A549 (cell line): ENCODE results near the gene FAM72C. TPM values are rescaled to one million over a fixed set of nuclear protein-coding genes. Genes with fewer than 3 reads are reported as not detected.
"Not testable (repeated sequence)": the region's sequence is repeated elsewhere in the genome, so short reads cannot be mapped to it uniquely, and the experiment has no call there.

Experiments
- ATAC-seq, 2 experiments: fragments of 200-7000 bp in 1 of 2; fragments of >200 bp in 1 of 2; cut with Nextera tagmentation in 1 of 2; cut with Tn5 transposase in 1 of 2; 3 replicates each; pipeline versions ENCODE4 v1.8.0 to v1.9.1; 2018 to 2020; ENCODE audit warnings: mild to moderate bottlenecking in 1 of 2, moderate library complexity in 1 of 2
- CTCF ChIA-PET: fragments of 300-600 bp; sonication (Branson Sonifier 250); formaldehyde crosslinking; extraction: SDS; loops from one replicate; lab custom pipeline; 2021; ENCODE audit warnings: antibody characterized with exemption, inconsistent platforms; lab: Yijun Ruan, JAX
- POLR2A ChIA-PET: fragments of 350-600 bp; formaldehyde crosslinking; extraction: SDS; loops from one replicate; lab custom pipeline; 2021; ENCODE audit warnings: antibody characterized with exemption, inconsistent platforms; lab: Yijun Ruan, JAX
- DNase-seq, 2 experiments: peaks; one replicate each; pipeline versions ENCODE4 v3.0.0 to v3.0.0-alpha.2; 2011 to 2016; ENCODE audit warnings: low read depth in 1 of 2, low spot score in 1 of 2
- FAIRE-seq: peaks from 2 replicates; lab custom pipeline; 2011; peaks lifted over from hg19 to GRCh38; lab: Jason Lieb, UNC
- H3K27ac ChIP-seq, 2 experiments: fragments of >200 bp; sonication (Bioruptor Twin); formaldehyde crosslinking; 3 replicates each; pipeline ENCODE4 v1.5.1; 2016 to 2017
- H3K4me1 ChIP-seq: fragments of >200 bp; sonication (Bioruptor Twin); formaldehyde crosslinking; 3 replicates; pipeline ENCODE4 v1.6.1; 2016
- H3K4me2 ChIP-seq: fragments of >200 bp; sonication (Bioruptor Twin); formaldehyde crosslinking; 3 replicates; pipeline ENCODE4 v1.6.1; 2016
- H3K4me3 ChIP-seq: fragments of >200 bp; sonication (Bioruptor Twin); formaldehyde crosslinking; 3 replicates; pipeline ENCODE4 v1.5.1; 2016
- H3K9me3 ChIP-seq: fragments of >200 bp; sonication (Bioruptor Twin); formaldehyde crosslinking; 3 replicates; pipeline ENCODE4 v1.6.1; 2016
- CTCF ChIP-seq: fragments of >200 bp; sonication (Bioruptor Twin); formaldehyde crosslinking; IDR thresholded peaks from 3 replicates; pipeline ENCODE4 v1.5.1; 2016
- RAD21 ChIP-seq, 2 experiments: fragments of >200 bp in 1 of 2; sonication (Bioruptor Twin) in 1 of 2; formaldehyde crosslinking in 1 of 2; IDR thresholded peaks in 1 of 2; conservative IDR thresholded peaks in 1 of 2; 2 replicates in 1 of 2; 3 replicates in 1 of 2; pipeline ENCODE4 v1.6.1; 2012 to 2018; ENCODE audit warnings: inconsistent platforms in 1 of 2
- WGBS: methylation state at CpG from one replicate; pipeline ENCODE4 v1.1.6; 2017; ENCODE audit errors: missing lambda C conversion rate; 5-methylcytosine and 5-hydroxymethylcytosine counted together
- polyA plus RNA-seq, 4 experiments: library from polyadenylated mRNA; depleted of rRNA in 3 of 4; stranded (reverse); fragments of >200 nt; fragmentation: RNase III in 1 of 4; extraction: RNeasy Plus Mini Kit Qiagen cat#74134 plus additional on column Dnase treatment in 1 of 4; gene quantifications; 2 replicates in 3 of 4; 3 replicates in 1 of 4; pipeline ENCODE4 v1.2.3, GENCODE V29; 2011 to 2017

FAM72C gene
- polyA plus RNA-seq, 2 of the 4 experiments (the other 2 are of a cell fraction), result 10.9 to 15.3 TPM

- H3K4me3 ChIP-seq, H3K27ac ChIP-seq, H3K4me1 ChIP-seq, DNase-seq, H3K4me2 ChIP-seq, H3K9me3 ChIP-seq, FAIRE-seq, POLR2A ChIA-PET, CTCF ChIA-PET: not testable (repeated sequence)
- WGBS, result no CpG with 5 or more reads among the region's 3 CpGs
- ATAC-seq, result peak; percentile 88 to 91
Observed at GRCh38 chr1:143945253-143945652, 26.5 kb downstream of the FAM72C start.

GRCh38 chr1:143944576-143945240 is 27.1 kb downstream of the FAM72C start:
- CTCF ChIA-PET, H3K9me3 ChIP-seq, H3K4me3 ChIP-seq, H3K4me1 ChIP-seq, FAIRE-seq, POLR2A ChIA-PET, H3K4me2 ChIP-seq, DNase-seq, H3K27ac ChIP-seq: not testable (repeated sequence)
- peak; percentile 60 to 76; a peak in 5 of 6 replicates for ATAC-seq
- no CpG with 5 or more reads among the region's 5 CpGs for WGBS

GRCh38 chr1:143943319-143943978 is 28.3 kb downstream of the FAM72C start:
- FAIRE-seq, H3K4me2 ChIP-seq, H3K9me3 ChIP-seq, CTCF ChIA-PET, H3K27ac ChIP-seq, H3K4me3 ChIP-seq, POLR2A ChIA-PET, DNase-seq, H3K4me1 ChIP-seq: not testable (repeated sequence)
- ATAC-seq, result peak; percentile 75 to 87; a peak in 5 of 6 replicates
- no CpG with 5 or more reads among the region's 7 CpGs for WGBS

GRCh38 chr1:143942238-143942860 is 29.4 kb downstream of the FAM72C start:
- H3K4me1 ChIP-seq, H3K9me3 ChIP-seq, H3K27ac ChIP-seq, ATAC-seq, POLR2A ChIA-PET, CTCF ChIA-PET, H3K4me2 ChIP-seq, FAIRE-seq, H3K4me3 ChIP-seq, DNase-seq: not testable (repeated sequence)
- WGBS, result no CpG with 5 or more reads among the region's 1 CpG

GRCh38 chr1:143939666-143940065 is 32.1 kb downstream of the FAM72C start:
- POLR2A ChIA-PET, ATAC-seq, CTCF ChIA-PET, DNase-seq, H3K4me2 ChIP-seq, H3K4me3 ChIP-seq, H3K27ac ChIP-seq, H3K4me1 ChIP-seq, FAIRE-seq, H3K9me3 ChIP-seq: not testable (repeated sequence)
- no CpG with 5 or more reads among the region's 2 CpGs for WGBS

- CTCF ChIA-PET, FAIRE-seq, POLR2A ChIA-PET, H3K4me2 ChIP-seq, ATAC-seq, DNase-seq, H3K4me3 ChIP-seq, H3K9me3 ChIP-seq, H3K27ac ChIP-seq, H3K4me1 ChIP-seq: not testable (repeated sequence)
- WGBS, result no CpG with 5 or more reads among the region's 2 CpGs
Observed at GRCh38 chr1:143938922-143939321, 32.9 kb downstream of the FAM72C start.

GRCh38 chr1:143936457-143937115 is 35.2 kb downstream of the FAM72C start:
- 0% methylated on average over 2 of the region's 8 CpGs for WGBS

GRCh38 chr1:143919127-143919526 is 52.7 kb downstream of the FAM72C start:
- DNase-seq, H3K4me2 ChIP-seq, CTCF ChIA-PET, H3K9me3 ChIP-seq, FAIRE-seq, POLR2A ChIA-PET, H3K27ac ChIP-seq, H3K4me1 ChIP-seq, H3K4me3 ChIP-seq: not testable (repeated sequence)
- WGBS, result no CpG with 5 or more reads among the region's 2 CpGs
- 0 out of 6 replicates have a peak, but pooled peaks of 1 of the 2 experiments have one; percentile 37 for ATAC-seq

More at GRCh38 chr1:143936457-143937115, 35.2 kb downstream of the FAM72C start:
- CTCF ChIA-PET, H3K27ac ChIP-seq, FAIRE-seq, H3K4me1 ChIP-seq, H3K4me2 ChIP-seq, H3K4me3 ChIP-seq, POLR2A ChIA-PET, H3K9me3 ChIP-seq: not testable (repeated sequence)
- ATAC-seq, result peak; percentile 85 to 87
- peak in 1 of 2 experiments; percentile 27 for DNase-seq
- TF ChIP-seq CTCF, result peak; percentile 32
- peak; percentile 18 to 35; a peak in 2 of 5 replicates for TF ChIP-seq RAD21 (conservative IDR thresholded peaks at IDR 0.05 in 1 of 2, IDR thresholded peaks at IDR 0.05 in 1 of 2)

- H3K4me3 ChIP-seq, H3K27ac ChIP-seq, DNase-seq, FAIRE-seq, CTCF ChIA-PET, H3K4me2 ChIP-seq, ATAC-seq, H3K4me1 ChIP-seq, H3K9me3 ChIP-seq, POLR2A ChIA-PET: not testable (repeated sequence)
- WGBS, result 0% methylated on average over 1 of the region's 3 CpGs
Observed at GRCh38 chr1:143918552-143918951, 53.2 kb downstream of the FAM72C start.
